K562 (cell line): Measurements from ENCODE around the gene KSR2. TPM values are rescaled to one million over a fixed set of nuclear protein-coding genes. Genes with fewer than 3 reads are reported as not detected.

Experiments used
- ATAC-seq: fragments of 200-7000 bp; cut with Tn5 transposase; 3 replicates; pipeline ENCODE4 v1.9.1; 2020; ENCODE audit warnings: moderate library complexity
- BruUV-seq: library from RNA; stranded (reverse); fragments of 400-500 nt; replicated peaks from 2 replicates; lab custom pipeline; 2021; lab: Mats Ljungman, UMichigan
- CTCF ChIA-PET: fragments of 300-600 bp; formaldehyde crosslinking; extraction: SDS; loops from one replicate; lab custom pipeline; 2021; ENCODE audit warnings: low intra/inter-chr PET ratio; lab: Yijun Ruan, JAX
- POLR2A ChIA-PET: fragments of 300-600, 350-650 bp; sonication (Branson Sonifier 250); formaldehyde crosslinking; extraction: SDS; loops from one replicate; lab custom pipeline; 2021; ENCODE audit warnings: antibody characterized with exemption, inconsistent platforms; lab: Yijun Ruan, JAX
- DNase-seq, 4 experiments: peaks; one replicate each; pipeline versions ENCODE4 v3.0.0 to v3.0.0-alpha.2; 2011 to 2018; ENCODE audit warnings: low spot score in 3 of 4, mixed read lengths in 3 of 4; ENCODE audit errors: extremely low read depth in 1 of 4
- FAIRE-seq: peaks from 2 replicates; lab custom pipeline; 2011; peaks lifted over from hg19 to GRCh38; lab: Jason Lieb, UNC
- H2AFZ ChIP-seq: 2 replicates; pipeline ENCODE4 v1.6.0; 2011; ENCODE audit warnings: low read depth, low read length, control low read depth, inconsistent platforms
- H3K27ac ChIP-seq: fragments of 200-600 bp; 3 replicates; pipeline ENCODE4 v1.8.0; 2011; ENCODE audit warnings: low read depth, mild to moderate bottlenecking, control low read depth, inconsistent platforms, low read length, moderate library complexity, mixed read lengths; ENCODE audit errors: extremely low read depth
- H3K27me3 ChIP-seq, 2 experiments: fragments of 300-600 bp in 1 of 2; 2 replicates in 1 of 2; 3 replicates in 1 of 2; pipeline versions ENCODE4 v1.6.0 to v1.8.0; 2011; ENCODE audit warnings: inconsistent platforms in 2 of 2, low read length in 2 of 2, mild to moderate bottlenecking in 1 of 2, mixed read lengths in 1 of 2, moderate library complexity in 1 of 2; ENCODE audit not compliant: control insufficient read depth in 2 of 2, insufficient read depth in 2 of 2
- H3K36me3 ChIP-seq: fragments of 300-600 bp; 3 replicates; pipeline ENCODE4 v1.8.0; 2011; ENCODE audit warnings: mild to moderate bottlenecking, low read length, inconsistent platforms; ENCODE audit not compliant: control insufficient read depth, insufficient read depth
- H3K4me1 ChIP-seq, 2 experiments: fragments of 200-600 bp in 1 of 2; replicated peaks in 1 of 2; 2 replicates in 1 of 2; 3 replicates in 1 of 2; pipeline versions ENCODE4 v1.5.1 to v1.8.0; 2011; ENCODE audit warnings: inconsistent platforms in 2 of 2, low read length in 2 of 2, mild to moderate bottlenecking in 1 of 2, mixed read lengths in 1 of 2, moderate library complexity in 1 of 2; ENCODE audit not compliant: control insufficient read depth in 2 of 2, insufficient read depth in 2 of 2
- H3K4me2 ChIP-seq: 2 replicates; pipeline ENCODE4 v1.6.1; 2011; ENCODE audit warnings: low read length, control low read depth, inconsistent platforms, mixed read lengths; ENCODE audit not compliant: insufficient read depth
- H3K4me3 ChIP-seq: fragments of 200-600 bp; sonication (generic), shearing (Covaris generic); 2 replicates; pipeline ENCODE4 v1.5.1; 2016; ENCODE audit warnings: control low read depth, inconsistent platforms
- H3K79me2 ChIP-seq: fragments of 200-600 bp; 3 replicates; pipeline ENCODE4 v1.8.0; 2011; ENCODE audit warnings: low read length, inconsistent platforms; ENCODE audit not compliant: control insufficient read depth, insufficient read depth
- H3K9ac ChIP-seq, 2 experiments: 2 replicates each; pipeline versions ENCODE4 v1.6.0 to v1.6.1; 2011; ENCODE audit warnings: low read depth in 2 of 2, low read length in 2 of 2, control low read depth in 1 of 2, inconsistent platforms in 1 of 2, mild to moderate bottlenecking in 1 of 2, mixed read lengths in 1 of 2; ENCODE audit not compliant: insufficient read depth in 1 of 2
- H3K9me1 ChIP-seq: one replicate; pipeline ENCODE4 v1.6.0; 2011; ENCODE audit warnings: inconsistent platforms, mild to moderate bottlenecking, low read length, moderate library complexity; ENCODE audit not compliant: control insufficient read depth, insufficient read depth
- H3K9me3 ChIP-seq: replicated peaks from 2 replicates; pipeline ENCODE4 v1.5.1; 2011; ENCODE audit warnings: low read depth, low read length, inconsistent platforms; ENCODE audit not compliant: control insufficient read depth, insufficient read depth
- H4K20me1 ChIP-seq: replicated peaks from 2 replicates; pipeline ENCODE4 v1.6.1; 2011; ENCODE audit warnings: low read length, inconsistent platforms, mixed read lengths; ENCODE audit not compliant: control insufficient read depth, insufficient read depth
- ATF7 ChIP-seq: fragments of 450-650 bp; IDR thresholded peaks from 2 replicates; pipeline ENCODE4 v1.7.1; 2014; ENCODE audit warnings: mild to moderate bottlenecking, moderate library complexity
- ETV5 ChIP-seq: sonication (generic); formaldehyde crosslinking; IDR thresholded peaks from 2 replicates; pipeline ENCODE4 v1.4.0; 2020; ENCODE audit warnings: low read depth, mild to moderate bottlenecking, missing genetic modification reagents
- FIP1L1 ChIP-seq: fragments of 200-400 bp; formaldehyde crosslinking; IDR thresholded peaks from 2 replicates; pipeline ENCODE4 v1.6.1; 2018; ENCODE audit warnings: mild to moderate bottlenecking, low read depth, low read length; ENCODE audit not compliant: poor library complexity, severe bottlenecking
- MAX ChIP-seq: sonication (generic); formaldehyde crosslinking; IDR thresholded peaks from 2 replicates; pipeline ENCODE4 v1.9.0; 2022; ENCODE audit warnings: mild to moderate bottlenecking, missing genetic modification reagents
- MED1 ChIP-seq: sonication (generic); formaldehyde crosslinking; IDR thresholded peaks from 2 replicates; pipeline ENCODE4 v1.8.1; 2023; ENCODE audit warnings: missing genetic modification reagents, borderline replicate concordance
- SMAD3 ChIP-seq: fragments of 450-650 bp; formaldehyde crosslinking; conservative IDR thresholded peaks from 2 replicates; pipeline ENCODE4 v1.4.0; 2020; ENCODE audit warnings: mild to moderate bottlenecking
- SMARCC2 ChIP-seq: fragments of 450-650 bp; IDR thresholded peaks from 2 replicates; pipeline ENCODE4 v1.6.1; 2017; ENCODE audit warnings: antibody characterized with exemption, moderate library complexity, mild to moderate bottlenecking, low read depth
- ZNF134 ChIP-seq: fragments of 250-450 bp; sonication (Bioruptor Pico); conservative IDR thresholded peaks from 2 replicates; pipeline ENCODE4 v1.4.0; 2020
- ZNF253 ChIP-seq: fragments of 250-450 bp; sonication (Bioruptor Pico); conservative IDR thresholded peaks from 2 replicates; pipeline ENCODE4 v1.6.1; 2021; ENCODE audit warnings: mild to moderate bottlenecking
- WGBS: fragments of 100-300 bp; shearing (Covaris generic); methylation state at CpG from one replicate; pipeline ENCODE4 v1.1.6; 2016; ENCODE audit warnings: low coverage, mixed read lengths; ENCODE audit not compliant: insufficient coverage; ENCODE audit errors: missing lambda C conversion rate; 5-methylcytosine and 5-hydroxymethylcytosine counted together
- in situ Hi-C: fragments of 300-500 bp; cut with MboI; formaldehyde crosslinking; loops from 4 replicates; pipeline ENCODE4 v1.15.0; 2018; ENCODE audit warnings: inconsistent platforms, mixed read lengths
- intact Hi-C: fragments of 100-400 bp; cut with micrococcal nuclease; formaldehyde crosslinking; loops from 2 replicates; pipeline ENCODE4 v1.14.2; 2022
- polyA plus RNA-seq, 8 experiments: library from polyadenylated mRNA; depleted of rRNA in 4 of 8; stranded (reverse) in 5 of 8; unstranded in 3 of 8; fragments of >200 nt; fragmentation: Nextera tagmentation in 2 of 8; fragmentation: Illumina TruSeq in 1 of 8; extraction: Ambion mirVana in 2 of 8; extraction: Trizol in 1 of 8; gene quantifications; 2 replicates each; pipeline versions ENCODE4 v1.2.1 to v1.2.3, GENCODE V29; 2011 to 2014; ENCODE audit warnings: inconsistent platforms in 1 of 8, missing spikeins in 1 of 8
- total RNA-seq, 7 experiments: library from RNA; depleted of rRNA in 6 of 7; stranded (reverse); fragments of >200 nt in 6 of 7; fragmentation: Illumina TruSeq in 2 of 7; extraction: Trizol in 2 of 7; gene quantifications; 2 replicates each; pipeline versions ENCODE4 v1.2.1 to v1.2.3, GENCODE V29; 2011 to 2021; ENCODE audit warnings: low replicate concordance in 1 of 7

KSR2 gene
- total and polyA plus RNA-seq, 9 of the 15 experiments (the other 6 are each of a cell fraction or from before 2014, with no cell fraction given), result not detected

GRCh38 chr12:117792471-117792870, 176.3 kb downstream of the KSR2 start:
- no peaks in the 10 kb centered on the region for H3K9me1 ChIP-seq
- CTCF ChIA-PET, result no interaction called here
- 0% methylated on average over 4 of the region's 4 CpGs for WGBS
- H3K9me3 ChIP-seq, result peaks cover 15% of the 10 kb centered on the region; the same call in 1 of the 2 replicates
- no peak for DNase-seq
- intact Hi-C loops (no loop called here), in situ Hi-C loops (no loop called here)
- no peaks in the 10 kb centered on the region for H4K20me1 ChIP-seq
- no peak overlapping the region for H2AFZ ChIP-seq
- H3K4me3 ChIP-seq, result no peak overlapping the region
- no peaks in the 10 kb centered on the region for H3K36me3 ChIP-seq
- no peak for TF ChIP-seq ZNF253 (CRISPR knock-in tag)
- no peak for TF ChIP-seq SMARCC2
- no peak for TF ChIP-seq SMAD3 (CRISPR knock-in tag)
- TF ChIP-seq MAX (CRISPR knock-in tag), result no peak
- TF ChIP-seq FIP1L1, result no peak
- no peak for TF ChIP-seq ATF7
- no peak for TF ChIP-seq ETV5 (CRISPR knock-in tag)
- no peak for TF ChIP-seq MED1 (CRISPR knock-in tag)
- TF ChIP-seq ZNF134 (CRISPR knock-in tag), result no peak
- POLR2A ChIA-PET, result no interaction called here
- no peak for ATAC-seq
- no peak overlapping the region for H3K27ac ChIP-seq
- no peak overlapping the region for H3K4me2 ChIP-seq
- no peaks in the 10 kb centered on the region for H3K4me1 ChIP-seq
- no peak overlapping the region for H3K9ac ChIP-seq
- H3K79me2 ChIP-seq, result no peaks in the 10 kb centered on the region
- no TSS peak for BruUV-seq
- no peak for FAIRE-seq
- H3K27me3 ChIP-seq, result no peaks in the 10 kb centered on the region
